CD4-positive, alpha-beta T cell treated with Interleukin-1 beta for 1 hour (primary cell): ENCODE data around the gene ARPC1B.
A peak's percentile ranks its signal among the peaks of the same experiment; 100 is the strongest.
"Not testable (repeated sequence)": the region's sequence is repeated elsewhere in the genome, so short reads cannot be mapped to it uniquely, and the experiment has no call there.

Experiments used
- DNase-seq, 2 donors: peaks; one replicate each; pipeline ENCODE4 v3.0.0-alpha.2; 2020 to 2022

Gene ARPC1B

GRCh38 chr7:99374111-99375064 is at the start of gene ARPC1B:
TSS of gene ARPC1B (plus strand) at chr7:99374730. CDS start at chr7:99385715, 10,985 bp downstream.
- peak; percentile 86 to 89 for DNase-seq

DNA sequence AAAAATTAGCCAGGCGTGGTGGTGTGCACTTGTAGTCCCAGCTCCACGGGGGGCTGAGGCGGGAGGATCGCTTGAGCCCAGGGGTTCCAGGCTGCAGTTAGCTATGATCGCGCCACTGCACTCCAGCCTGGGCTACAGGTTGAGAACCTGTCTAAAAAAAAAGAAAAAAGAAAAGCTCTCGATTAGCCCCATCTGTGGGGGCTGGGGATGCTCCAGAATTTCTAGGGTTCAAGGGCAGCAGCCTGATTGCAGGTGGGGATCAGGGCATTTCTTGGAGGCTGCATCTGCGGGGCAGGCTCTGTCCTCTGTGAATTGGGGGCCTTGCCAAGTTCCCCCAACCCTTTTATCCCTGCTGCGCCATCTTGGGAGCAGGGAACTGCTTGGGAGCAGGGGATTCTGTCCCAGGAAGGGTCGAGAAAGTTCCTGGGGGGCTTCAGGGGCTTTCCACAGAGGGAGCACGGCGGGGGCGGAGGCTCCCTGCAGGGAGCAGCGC is 49.5 kb upstream of the ARPC1B start:
- no peak for DNase-seq

DNA sequence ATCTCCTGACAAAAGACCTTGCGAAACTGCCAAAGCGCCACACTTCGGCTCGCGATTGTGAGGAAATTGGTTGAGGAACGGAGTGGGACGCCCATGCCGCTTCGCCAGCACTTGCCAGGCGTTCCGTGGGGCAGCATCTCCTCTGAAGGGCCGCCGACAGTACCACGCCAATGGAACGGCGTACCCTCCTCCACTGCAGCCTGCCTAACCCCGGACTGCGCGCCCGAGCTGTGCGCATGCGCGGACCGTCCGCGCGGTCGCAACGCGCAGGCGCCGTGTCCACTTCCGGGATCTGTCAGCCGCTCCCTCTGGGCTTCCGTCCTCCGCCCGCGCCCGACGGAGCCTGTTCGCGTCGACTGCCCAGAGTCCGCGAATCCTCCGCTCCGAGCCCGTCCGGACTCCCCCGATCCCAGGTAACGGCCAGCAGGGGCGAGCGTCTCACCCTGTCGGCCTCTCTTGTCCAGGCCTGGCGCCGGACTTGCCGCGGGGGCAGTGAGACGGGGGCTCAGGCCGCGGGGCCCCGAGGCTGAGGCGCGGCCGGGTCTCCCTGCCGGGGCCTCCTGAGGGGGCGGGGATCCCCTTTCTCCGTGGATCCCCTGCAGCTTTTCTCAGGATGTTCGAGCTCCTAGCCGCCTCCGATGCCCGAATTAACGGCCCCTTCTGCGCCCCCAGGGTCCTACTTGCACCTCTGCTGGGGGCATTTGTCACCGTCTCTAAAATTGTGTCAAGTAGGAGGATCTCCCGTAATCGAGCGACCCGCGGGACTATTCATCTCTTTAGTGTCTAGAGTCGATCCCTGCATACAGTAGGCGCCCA is 48.7 kb upstream of the ARPC1B start, which contains the start of gene ARPC1A:
Gene ARPC1A, plus strand, starts transcription at position 307 of the 816 bp plus-strand sequence. CDS start 7,456 bp downstream, outside the sequence.
- DNase-seq = peak; percentile 93 to 94

GRCh38 chr7:99326408-99326782 is 48.1 kb upstream of the ARPC1B start:
- DNase-seq = no peak

GRCh38 chr7:99330314-99330961 is 44.1 kb upstream of the ARPC1B start:
- peak; percentile 3 to 33 for DNase-seq

DNA sequence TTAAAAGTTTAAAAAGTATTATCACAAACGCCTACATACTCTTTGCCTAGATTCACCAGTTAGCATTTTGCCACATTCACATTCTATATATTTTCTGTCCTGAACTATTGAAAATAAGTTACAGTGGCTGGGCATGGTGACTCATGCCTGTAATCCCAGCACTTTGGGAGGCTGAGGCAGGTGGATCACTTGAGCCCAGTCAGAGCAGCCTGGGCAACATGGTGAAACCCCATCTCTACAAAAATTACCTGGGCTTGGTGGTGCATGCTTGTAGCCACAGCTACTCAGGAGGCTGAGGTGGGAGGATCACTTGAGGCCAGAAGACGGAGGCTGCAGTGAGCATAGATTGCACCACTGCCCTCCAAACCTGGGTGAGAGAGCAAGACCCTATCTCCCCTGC is 43.5 kb upstream of the ARPC1B start:
- no peak for DNase-seq

DNA sequence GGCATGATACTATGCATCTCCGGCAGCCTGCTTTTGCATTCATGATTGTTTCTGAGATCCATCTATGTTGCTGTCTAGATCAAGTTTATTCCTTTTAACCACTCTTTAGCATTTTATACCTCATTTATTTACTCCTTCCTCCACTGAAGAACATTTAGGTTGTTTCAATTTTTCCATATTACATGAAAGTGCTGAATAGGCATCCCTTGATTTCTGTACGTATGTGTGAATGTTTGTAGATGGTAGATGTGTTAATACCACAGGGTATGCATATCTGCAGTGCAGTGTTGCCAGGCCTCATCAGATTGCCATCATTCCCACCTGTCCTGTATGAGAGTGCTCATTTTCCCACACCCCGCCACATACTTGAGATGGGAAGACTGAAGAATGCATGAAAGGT is 34.9 kb upstream of the ARPC1B start:
- no peak for DNase-seq

- no peak for DNase-seq
These were observed 33.9 kb upstream of the ARPC1B start for GRCh38 chr7:99340659-99341058.

DNA sequence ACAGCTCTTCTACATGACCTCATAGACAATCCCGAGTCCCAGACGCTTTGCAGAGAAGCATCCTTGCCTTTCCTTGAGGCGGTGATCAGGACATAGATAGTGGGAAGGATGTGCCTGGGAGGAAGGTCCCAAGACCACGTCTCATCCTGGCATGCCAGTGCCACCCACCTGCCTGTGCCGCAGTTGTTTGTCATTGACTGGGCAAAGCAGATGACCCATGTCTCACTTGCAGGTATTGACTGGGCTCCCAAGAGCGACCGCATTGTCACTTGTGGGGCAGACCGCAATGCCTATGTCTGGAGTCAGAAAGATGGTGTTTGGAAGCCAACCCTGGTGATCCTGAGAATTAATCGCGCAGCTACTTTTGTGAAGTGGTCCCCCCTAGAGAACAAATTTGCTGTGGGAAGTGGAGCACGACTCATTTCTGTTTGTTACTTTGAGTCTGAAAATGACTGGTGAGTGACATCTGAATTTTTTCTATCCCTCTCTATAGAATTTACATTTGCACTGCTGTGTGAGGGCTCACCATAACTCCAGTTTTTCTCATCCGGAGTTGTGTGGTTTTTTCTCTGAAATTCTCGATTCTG is 30.4 kb upstream of the ARPC1B start:
- DNase-seq = no peak

GRCh38 chr7:99350641-99351040 is 23.9 kb upstream of the ARPC1B start:
- not testable (repeated sequence) for DNase-seq

- no peak for DNase-seq
These were observed 22.3 kb upstream of the ARPC1B start for GRCh38 chr7:99352247-99352646.

DNA sequence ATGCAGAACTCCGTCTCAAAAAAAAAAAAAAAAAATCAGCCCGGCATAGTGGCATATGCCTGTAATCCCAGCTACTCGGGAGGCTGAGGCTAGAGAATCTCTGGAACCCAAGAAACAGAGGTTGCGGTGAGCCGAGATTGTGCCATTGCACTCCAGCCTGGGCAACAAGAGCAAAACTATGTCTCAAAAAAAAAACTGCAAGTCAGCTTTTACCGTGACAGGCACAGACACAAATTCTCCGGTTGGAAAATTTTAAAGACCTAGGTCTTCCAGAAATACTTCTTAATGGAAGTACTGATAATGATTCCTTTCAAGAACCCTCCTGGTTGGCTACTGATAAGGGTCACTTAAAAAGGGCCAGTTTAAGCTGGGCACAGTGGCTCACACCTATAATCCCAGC is 19.4 kb upstream of the ARPC1B start:
- DNase-seq = no peak

- DNase-seq = no peak
These were observed 16.6 kb upstream of the ARPC1B start for GRCh38 chr7:99357701-99358490.

DNA sequence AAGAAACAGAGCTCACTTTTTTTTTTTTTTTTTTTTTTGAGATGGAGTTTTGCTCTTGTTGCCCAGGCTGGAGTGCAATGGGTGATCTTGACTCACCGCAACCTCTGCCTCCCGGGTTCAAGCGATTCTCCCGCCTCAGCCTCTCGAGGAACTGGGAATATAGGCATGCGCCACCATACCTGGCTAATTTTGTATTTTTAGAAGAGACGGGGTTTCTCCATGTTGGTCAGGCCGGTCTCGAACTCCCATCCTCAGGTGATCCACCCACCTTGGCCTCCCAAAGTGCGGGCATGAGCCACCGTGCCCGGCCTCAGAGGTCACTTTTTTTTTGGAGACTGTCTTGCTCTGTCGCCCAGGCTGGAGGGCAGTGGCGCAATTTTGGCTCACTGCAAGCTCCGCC is 16.0 kb upstream of the ARPC1B start:
- DNase-seq = not testable (repeated sequence)

- DNase-seq = no peak
These were observed 14.9 kb upstream of the ARPC1B start for GRCh38 chr7:99359465-99360154.

DNA sequence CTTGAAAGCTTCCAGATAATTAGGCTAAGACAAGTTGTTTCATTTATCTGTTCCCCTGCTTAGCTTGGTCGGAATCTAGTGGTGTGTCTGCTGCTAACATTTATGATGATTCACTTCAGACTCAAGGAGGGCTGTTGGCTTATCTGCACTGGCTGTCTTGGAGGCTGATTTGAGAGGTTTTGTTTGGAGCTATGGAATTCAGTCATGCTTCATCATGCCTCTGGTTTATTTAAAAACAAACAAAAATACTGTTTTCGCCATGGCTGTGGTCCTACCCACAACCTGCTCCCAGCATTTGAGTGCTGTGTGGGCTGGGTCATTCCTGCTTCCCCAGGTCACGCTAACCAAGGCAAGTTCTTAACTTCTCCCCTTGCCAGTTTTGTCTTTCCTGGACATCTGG is 11.7 kb upstream of the ARPC1B start:
- no peak for DNase-seq

DNA sequence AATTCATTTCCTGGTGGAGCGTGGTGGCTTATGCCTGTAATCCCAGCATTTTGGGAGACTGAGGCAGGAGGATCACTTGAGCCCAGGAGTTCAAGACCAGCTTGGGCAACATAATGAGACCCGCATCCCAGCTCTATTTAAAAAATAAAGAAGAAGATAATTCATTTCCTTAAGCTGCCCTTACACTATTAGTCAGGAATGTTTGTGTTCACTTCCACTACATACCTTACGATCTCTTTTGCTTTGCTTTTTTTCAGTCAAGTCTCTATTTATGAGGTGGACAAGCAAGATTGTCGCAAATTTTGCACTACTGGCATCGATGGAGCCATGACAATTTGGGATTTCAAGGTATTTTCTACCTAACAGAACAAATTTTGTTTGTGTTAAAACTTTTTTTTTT is 11.2 kb upstream of the ARPC1B start:
- no peak for DNase-seq

- DNase-seq = peak; percentile 69 to 74
These were observed 9.0 kb upstream of the ARPC1B start for GRCh38 chr7:99365318-99366141.

- DNase-seq = no peak
These were observed 7.9 kb upstream of the ARPC1B start for GRCh38 chr7:99366646-99367045.

DNA sequence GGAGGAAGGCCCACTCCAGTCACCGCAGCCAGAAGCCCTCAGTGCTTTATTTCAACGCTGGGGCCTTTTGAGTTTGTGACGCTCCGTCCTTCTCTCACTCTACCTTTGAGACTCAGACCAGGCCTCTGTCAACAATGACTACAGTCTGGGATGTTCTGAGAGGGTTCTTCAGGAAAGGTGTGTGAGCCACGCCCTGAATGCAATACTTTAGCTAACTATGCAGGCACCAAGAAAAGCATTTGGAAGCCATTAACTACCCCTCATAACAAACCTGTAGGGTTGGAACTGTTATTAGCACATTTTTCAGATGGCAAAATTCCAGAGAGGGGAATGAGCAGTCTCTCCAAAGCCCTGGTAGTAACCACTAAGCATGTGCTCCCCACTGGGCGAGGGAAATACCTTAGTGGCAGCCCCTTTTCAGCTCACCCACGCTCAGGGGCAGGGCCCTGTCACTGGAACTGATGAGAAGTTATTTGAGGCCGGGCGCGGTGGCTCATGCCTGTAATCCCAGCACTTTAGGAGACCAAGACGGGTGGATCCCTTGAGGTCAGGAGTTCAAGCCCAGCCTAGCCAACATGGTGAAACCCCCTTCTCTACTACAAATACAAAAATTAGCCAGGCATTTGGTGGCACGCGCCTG is 5.7 kb upstream of the ARPC1B start:
- DNase-seq = no peak
